ENCODE measurements around the gene LRRC4C.
"Not testable (repeated sequence)": the region's sequence is repeated elsewhere in the genome, so short reads cannot be mapped to it uniquely, and the experiment has no call there.

The LRRC4C gene

DNA sequence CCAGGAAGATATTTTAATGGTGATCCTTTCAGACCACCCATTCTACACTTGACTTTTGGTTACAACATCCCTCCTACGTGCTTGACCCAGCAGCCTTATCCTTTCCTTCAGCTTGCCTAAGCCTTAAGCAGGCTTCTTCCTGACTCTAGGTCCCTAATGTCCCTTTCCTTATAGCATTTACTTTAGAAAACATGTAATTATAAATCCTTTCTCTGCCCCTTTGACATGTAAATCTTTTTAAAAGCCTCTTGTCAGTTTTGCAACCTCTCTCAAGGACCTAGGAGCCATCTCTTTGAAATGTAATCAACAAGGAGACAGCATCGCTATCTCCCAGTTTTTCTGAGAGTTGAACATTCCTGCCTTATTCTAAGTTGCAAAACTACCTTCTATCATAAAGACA, 1255.2 kb downstream of the LRRC4C start:
- no peak overlapping the region for H3K27ac ChIP-seq
- TF ChIP-seq, protein P1, sequence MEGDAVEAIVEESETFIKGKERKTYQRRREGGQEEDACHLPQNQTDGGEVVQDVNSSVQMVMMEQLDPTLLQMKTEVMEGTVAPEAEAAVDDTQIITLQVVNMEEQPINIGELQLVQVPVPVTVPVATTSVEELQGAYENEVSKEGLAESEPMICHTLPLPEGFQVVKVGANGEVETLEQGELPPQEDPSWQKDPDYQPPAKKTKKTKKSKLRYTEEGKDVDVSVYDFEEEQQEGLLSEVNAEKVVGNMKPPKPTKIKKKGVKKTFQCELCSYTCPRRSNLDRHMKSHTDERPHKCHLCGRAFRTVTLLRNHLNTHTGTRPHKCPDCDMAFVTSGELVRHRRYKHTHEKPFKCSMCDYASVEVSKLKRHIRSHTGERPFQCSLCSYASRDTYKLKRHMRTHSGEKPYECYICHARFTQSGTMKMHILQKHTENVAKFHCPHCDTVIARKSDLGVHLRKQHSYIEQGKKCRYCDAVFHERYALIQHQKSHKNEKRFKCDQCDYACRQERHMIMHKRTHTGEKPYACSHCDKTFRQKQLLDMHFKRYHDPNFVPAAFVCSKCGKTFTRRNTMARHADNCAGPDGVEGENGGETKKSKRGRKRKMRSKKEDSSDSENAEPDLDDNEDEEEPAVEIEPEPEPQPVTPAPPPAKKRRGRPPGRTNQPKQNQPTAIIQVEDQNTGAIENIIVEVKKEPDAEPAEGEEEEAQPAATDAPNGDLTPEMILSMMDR (conservative IDR thresholded peaks at IDR 0.05) = no peak

DNA sequence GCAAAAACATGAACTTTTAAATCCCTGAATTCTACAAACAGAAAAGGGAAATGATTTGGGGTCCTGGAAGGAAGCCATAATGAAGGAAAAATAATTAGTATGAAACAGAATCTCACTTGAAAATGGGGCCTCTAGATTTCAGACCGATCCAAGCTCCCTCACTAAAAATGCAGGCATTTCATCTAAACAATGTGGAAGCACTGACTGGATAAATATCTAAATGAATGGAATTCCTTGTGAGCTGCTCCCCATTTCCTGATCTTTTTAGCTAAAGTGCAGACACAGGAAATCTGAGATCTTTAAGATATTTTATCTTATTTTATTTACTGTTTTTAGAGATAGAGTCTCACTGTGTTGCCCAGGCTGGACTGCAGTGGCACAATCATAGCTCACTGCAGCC, 1255.8 kb downstream of the LRRC4C start:
- H3K27ac ChIP-seq = no peak overlapping the region
- TF ChIP-seq, protein P1 (conservative IDR thresholded peaks at IDR 0.05) = no peak

DNA sequence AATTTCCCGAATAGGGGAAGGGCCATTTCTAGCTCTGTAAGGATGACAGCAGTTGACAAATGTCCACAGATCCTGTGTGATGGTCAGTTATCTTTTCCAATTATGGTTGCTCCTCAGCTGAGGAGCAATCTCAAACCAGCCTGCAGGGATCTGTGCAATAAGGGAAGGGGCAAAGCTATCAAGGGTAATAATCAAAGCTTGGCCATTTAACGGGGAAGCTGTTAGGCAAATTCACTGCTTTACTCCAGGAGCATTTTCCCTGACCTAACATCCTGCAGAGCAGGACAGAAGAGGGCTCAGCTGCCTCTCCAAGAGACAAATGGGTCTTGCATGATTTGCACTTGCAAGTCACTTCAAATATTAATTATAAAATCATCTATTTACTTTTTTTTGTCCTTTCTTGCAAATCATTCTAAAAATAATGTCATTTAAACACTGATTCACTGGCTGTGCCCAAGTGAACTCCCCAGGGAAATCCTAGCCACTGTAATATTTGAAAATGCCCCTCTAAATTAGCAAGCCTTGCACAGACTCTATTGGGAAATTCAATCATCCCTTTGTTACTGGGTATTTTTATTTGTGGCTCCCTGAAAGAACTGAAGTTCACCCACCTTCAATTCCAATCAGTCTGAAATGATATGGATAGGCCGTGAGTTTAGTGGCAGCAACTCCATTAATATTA, 1256.7 kb downstream of the LRRC4C start:
- H3K27ac ChIP-seq = no peak overlapping the region
- TF ChIP-seq, protein P1 (conservative IDR thresholded peaks at IDR 0.05) = no peak

DNA sequence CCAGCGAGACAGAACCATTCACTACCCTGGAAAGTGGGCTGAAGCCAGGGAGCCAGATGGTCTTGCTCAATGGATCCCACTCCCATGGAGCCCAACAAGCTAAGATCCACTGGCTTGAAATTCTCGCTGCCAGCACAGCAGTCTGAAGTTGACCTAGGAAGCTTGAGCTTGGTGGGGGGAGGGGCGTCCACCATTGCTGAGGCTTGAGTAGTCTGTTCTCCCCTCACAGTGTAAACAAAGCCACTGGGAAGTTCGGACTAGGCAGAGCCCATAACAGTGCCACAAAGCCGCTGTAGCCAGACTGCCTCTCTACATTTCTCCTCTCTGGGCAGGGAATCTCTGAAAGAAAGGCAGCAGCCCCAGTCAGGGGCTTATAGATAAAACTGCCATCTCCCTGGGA, 1266.9 kb downstream of the LRRC4C start:
- H3K27ac ChIP-seq = not testable (repeated sequence)

DNA sequence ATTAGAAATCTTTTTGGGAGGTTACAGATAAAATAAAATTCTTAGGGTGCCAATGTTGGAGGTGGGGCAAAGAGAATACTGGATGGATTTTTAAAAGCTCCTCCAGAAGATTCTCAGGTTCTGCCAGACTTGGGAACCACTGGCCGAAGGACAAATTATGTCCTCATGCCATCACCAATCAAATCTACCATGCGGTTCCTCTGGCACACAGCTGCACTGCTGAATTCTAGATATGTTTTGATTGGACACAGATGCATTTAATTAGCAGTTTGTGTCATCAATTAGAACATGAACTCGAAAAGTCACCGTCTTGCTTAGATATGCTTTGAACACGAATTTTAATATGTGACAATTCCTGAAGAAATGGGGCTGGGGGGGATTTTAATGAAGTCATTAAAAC, 1269.2 kb downstream of the LRRC4C start:
- TF ChIP-seq, protein P1 (conservative IDR thresholded peaks at IDR 0.05) = no peak

DNA sequence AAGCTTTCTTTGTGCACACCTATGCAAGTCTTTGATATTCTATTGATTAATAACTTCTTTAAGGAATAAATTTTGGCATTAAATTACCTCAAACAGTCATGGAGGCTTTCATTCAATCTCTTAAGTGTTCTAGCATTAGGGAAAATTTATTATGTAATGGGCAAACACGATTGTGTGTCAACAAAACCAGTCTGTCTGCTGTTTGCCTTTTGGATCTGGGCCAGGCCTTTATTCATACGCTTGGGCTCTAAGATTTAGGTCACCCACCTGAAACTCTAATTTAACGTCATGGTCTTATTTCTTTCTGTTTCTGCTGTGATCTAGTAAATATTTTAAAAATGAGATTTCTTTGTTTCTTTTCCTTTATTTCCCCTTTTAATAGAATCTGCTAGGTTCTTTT, 1270.6 kb downstream of the LRRC4C start:
- no peak overlapping the region for H3K27ac ChIP-seq
- TF ChIP-seq, protein P1 (conservative IDR thresholded peaks at IDR 0.05) = no peak

More for the DNA sequence above, 1269.2 kb downstream of the LRRC4C start:
- H3K27ac ChIP-seq = no peak overlapping the region

DNA sequence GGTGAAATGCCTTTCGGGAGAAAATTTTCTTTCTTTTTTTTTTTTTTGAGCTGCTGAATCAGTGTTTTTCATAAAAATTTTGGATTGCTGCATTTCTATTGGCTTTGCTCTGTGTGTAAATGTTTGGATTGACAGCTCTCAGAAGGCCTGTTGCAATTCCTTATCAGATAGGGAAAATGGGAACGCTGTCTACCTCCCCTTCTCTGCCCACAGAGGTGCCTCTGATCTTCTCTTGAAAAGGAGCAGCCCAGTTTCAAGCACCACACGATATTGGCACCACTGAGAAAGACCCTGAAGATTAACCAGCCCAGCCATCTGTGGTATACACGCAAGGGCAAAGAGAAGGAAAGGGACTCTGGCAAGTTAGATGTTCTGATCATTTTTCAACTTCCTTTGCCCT, 1272.2 kb downstream of the LRRC4C start:
- TF ChIP-seq, protein P1 (conservative IDR thresholded peaks at IDR 0.05) = no peak

DNA sequence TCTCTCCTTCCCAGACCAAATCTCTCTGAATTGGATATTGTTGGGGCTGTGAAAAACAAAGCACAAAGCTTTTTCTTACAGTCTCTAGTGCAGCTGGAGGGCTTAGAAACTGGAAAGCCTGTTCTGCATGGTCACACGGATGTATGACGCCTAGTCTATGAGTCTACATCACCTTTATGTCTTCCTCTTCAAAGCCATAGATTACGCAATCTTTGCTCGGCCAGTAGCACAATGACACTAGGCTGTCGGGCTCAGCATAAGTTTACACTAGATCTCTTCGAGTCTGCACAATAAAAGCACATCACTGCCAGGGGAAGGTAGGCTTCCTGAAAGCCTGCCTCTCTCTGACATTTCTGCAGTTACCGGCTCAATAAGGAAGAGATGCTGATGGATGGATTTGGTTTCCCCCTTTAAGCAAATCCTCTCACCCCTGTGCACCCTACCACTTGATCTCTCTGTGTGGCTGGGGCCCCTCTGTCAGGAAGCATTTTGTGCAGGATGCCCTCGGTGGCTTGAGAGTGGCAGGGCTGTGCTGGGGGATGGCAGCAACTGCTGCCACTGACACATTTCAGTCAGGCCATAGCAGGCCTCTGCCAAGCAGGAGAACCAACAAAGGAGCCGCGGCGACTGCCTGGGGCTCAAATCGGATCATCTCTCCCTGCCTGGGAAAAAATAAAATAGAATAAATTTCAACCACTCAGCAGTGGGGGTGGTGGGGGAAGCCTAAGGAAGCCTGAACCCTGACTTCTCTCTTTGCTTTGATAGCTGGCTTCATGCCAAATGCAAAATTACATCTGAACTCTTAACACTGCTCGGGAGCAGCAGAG, 1272.8 kb downstream of the LRRC4C start:
- H3K27ac ChIP-seq = no peak overlapping the region

More for the DNA sequence above, 1272.2 kb downstream of the LRRC4C start:
- H3K27ac ChIP-seq = no peak overlapping the region

More for the DNA sequence above, 1272.8 kb downstream of the LRRC4C start:
- TF ChIP-seq, protein P1 (conservative IDR thresholded peaks at IDR 0.05) = no peak
